ENCODE measurements around the gene EXOC3L4. TPM values are rescaled to one million over a fixed set of nuclear protein-coding genes. Genes with fewer than 3 reads are reported as not detected.

The EXOC3L4 gene
- total RNA-seq, 1 experiment from 2014 or later, result not detected

DNA sequence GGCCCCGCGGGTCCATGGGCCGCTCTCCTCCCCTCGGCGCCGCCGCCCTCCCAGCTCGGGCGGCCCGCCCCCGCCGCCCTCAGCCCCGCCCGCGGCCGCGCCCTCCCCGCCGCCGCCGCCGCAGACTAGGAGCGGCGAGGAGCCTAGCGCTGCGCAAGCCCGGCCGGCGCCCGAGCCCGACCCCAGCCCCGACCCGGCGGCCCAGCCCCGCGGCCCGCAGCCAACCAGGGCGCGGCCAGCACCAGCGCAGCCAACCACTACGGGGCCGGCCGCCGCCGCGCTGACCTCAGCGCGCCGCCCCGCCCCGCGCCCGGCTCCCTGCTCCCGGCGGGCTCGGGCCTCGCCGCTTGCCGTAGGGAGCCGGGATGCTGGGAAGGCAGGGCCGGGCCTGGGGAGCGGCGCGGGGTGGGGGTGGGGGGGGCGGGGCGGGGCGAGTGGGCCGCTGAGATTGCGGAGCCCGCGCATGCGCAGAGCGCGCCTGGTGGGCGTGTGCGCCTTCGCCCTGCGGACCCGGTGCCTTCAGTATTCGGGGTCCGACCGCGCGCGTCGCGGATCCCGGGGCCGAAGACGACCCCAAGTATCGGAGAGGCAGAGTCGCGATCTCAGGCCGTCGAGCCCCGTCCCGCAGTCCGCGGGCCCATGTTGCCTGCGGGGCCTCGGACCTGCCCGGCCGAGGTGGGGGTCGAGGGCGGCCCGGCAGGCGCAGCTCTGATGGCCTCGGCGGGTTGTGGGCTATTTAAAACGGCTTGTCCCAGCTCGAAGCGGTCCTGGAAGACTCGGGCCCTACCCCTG lies 37.0 kb upstream of the EXOC3L4 start, which contains the start of gene CDC42BPB (continued):
- TF ChIP-seq, protein P1, sequence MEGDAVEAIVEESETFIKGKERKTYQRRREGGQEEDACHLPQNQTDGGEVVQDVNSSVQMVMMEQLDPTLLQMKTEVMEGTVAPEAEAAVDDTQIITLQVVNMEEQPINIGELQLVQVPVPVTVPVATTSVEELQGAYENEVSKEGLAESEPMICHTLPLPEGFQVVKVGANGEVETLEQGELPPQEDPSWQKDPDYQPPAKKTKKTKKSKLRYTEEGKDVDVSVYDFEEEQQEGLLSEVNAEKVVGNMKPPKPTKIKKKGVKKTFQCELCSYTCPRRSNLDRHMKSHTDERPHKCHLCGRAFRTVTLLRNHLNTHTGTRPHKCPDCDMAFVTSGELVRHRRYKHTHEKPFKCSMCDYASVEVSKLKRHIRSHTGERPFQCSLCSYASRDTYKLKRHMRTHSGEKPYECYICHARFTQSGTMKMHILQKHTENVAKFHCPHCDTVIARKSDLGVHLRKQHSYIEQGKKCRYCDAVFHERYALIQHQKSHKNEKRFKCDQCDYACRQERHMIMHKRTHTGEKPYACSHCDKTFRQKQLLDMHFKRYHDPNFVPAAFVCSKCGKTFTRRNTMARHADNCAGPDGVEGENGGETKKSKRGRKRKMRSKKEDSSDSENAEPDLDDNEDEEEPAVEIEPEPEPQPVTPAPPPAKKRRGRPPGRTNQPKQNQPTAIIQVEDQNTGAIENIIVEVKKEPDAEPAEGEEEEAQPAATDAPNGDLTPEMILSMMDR (IDR thresholded peaks at IDR 0.05 in 2 of 3, conservative IDR thresholded peaks at IDR 0.05 in 1 of 3; ENCODE audit: borderline replicate concordance in 1 of 3, insufficient read depth in 1 of 3, low read depth in 2 of 3, low read length in 2 of 3), result no peak
- TF ChIP-seq SIN3A (IDR thresholded peaks at IDR 0.05; ENCODE audit: low read depth) (peak; percentile 60), EGR1 (IDR thresholded peaks at IDR 0.05; ENCODE audit: low read depth) (no peak)

DNA sequence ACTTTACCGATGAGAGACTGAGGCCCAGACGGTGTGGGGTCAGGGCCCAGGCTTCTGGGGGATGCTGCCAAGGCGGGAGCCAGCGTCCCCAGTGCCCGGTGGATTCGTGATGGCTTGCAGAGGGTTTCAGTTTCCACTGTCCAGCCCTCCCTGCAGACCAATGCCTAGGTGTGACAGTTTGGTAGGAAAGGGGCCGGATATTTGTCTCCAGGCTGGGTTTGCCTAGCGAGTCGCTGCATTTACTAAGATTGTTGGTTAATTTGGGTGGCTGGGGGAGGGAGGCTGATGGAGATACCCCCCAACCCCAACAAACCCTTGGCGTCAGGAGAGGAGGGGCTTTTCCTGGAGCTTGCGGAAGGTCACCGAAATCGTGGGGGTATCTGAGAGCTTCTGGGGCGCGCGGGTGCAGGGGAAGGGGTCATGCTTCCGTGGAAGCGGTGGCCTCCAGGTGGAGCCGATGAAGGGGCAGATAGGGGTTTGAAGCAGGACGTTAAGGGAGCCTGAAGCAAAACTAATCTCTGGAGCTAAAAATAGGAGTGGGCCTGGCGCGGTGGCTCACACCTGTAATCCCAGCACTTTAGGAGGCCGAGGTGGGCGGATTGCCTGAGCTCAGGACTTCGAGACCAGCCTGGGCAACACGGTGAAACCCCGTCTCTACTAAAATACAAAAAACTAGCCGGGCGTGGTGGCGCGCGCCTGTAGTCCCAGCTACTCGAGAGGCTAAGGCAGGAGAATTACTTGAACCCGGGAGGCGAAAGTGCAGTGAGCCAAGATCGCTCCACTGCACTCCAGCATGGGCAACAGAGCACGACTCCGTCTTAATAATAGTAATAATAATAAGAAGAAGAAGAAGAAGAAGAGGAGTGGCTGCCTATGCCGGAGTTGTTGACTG lies 36.1 kb upstream of the EXOC3L4 start:
- no peaks in the 10 kb centered on the region for H3K27me3 ChIP-seq (ENCODE audit: insufficient read depth, low read length)
- DNase-seq (ENCODE audit: low read depth, low spot score), result no peak
- no peak; the same call in 1 of the 2 replicates for ATAC-seq
- H3K9me3 ChIP-seq (ENCODE audit: control insufficient read depth in 1 of 2, insufficient read depth in 1 of 2, low read depth in 1 of 2, low read length in 2 of 2), result no peaks in the 10 kb centered on the region
- ChIA-PET CTCF (no interaction called here), POLR2A (no interaction called here), RAD21 (ENCODE audit: low non-redundant PET in 1 of 2, low total read pairs in 2 of 2, uncharacterized antibody in 2 of 2, unreplicated experiment in 2 of 2) (no interaction called here)
- peak overlapping the region; percentile 79 for H3K9ac ChIP-seq (ENCODE audit: low read length)
- peak overlapping the region; percentile 97 for H3K4me2 ChIP-seq (ENCODE audit: low read length)
- no peaks in the 10 kb centered on the region; the same call in 1 of the 2 replicates for H4K20me1 ChIP-seq (ENCODE audit: insufficient read depth)
- peaks cover 9 to 26% of the 10 kb centered on the region in 2 experiments; a peak in 3 of 4 replicates for H3K4me1 ChIP-seq (ENCODE audit: control insufficient read depth in 1 of 2, insufficient read depth in 2 of 2, low read length in 2 of 2)
- H2AFZ ChIP-seq (ENCODE audit: low read depth, low read length, poor library complexity, severe bottlenecking), result no peak overlapping the region
- H3K9me2 ChIP-seq (ENCODE audit: insufficient read depth), result no peaks in the 10 kb centered on the region
- TSS peak; percentile 58 for BruUV-seq (replicated peaks)
- H3K4me3 ChIP-seq (replicated peaks in 1 of 2; ENCODE audit: low read depth in 1 of 2, low read length in 2 of 2), result peak overlapping the region; percentile 65 to 78
- H3K36me3 ChIP-seq (ENCODE audit: control insufficient read depth in 1 of 2, insufficient read depth in 2 of 2, low read length in 2 of 2), result 0 out of 4 replicates have a peak, but pooled peaks cover 0 to 3% of the 10 kb centered on the region in 2 experiments
- intact Hi-C loops (cut with micrococcal nuclease), result no loop called here
- peaks cover 28% of the 10 kb centered on the region for H3K79me2 ChIP-seq (ENCODE audit: insufficient read depth, low read length)
- H3K27ac ChIP-seq (ENCODE audit: low read depth, low read length), result peak overlapping the region; percentile 79
- TF ChIP-seq EZH2phosphoT487 (IDR thresholded peaks at IDR 0.05; ENCODE audit: borderline replicate concordance) (no peak), ZNF274 (IDR thresholded peaks at IDR 0.05; ENCODE audit: low read depth, low read length) (no peak), SRF (IDR thresholded peaks at IDR 0.05; ENCODE audit: low read depth) (no peak), TCF7L2 (IDR thresholded peaks at IDR 0.05; ENCODE audit: borderline replicate concordance, extremely low read depth, insufficient read depth, insufficient read length) (no peak), CBX3 (IDR thresholded peaks at IDR 0.05; ENCODE audit: low read depth) (no peak), SP1 (IDR thresholded peaks at IDR 0.05; ENCODE audit: low read depth) (no peak), ATF3 (IDR thresholded peaks at IDR 0.05) (no peak), FOSL1 (IDR thresholded peaks at IDR 0.05; ENCODE audit: low read depth) (no peak), POLR2A (IDR thresholded peaks at IDR 0.05; ENCODE audit: borderline replicate concordance, extremely low read depth, insufficient read depth, insufficient read length) (no peak), ELF1 (IDR thresholded peaks at IDR 0.05; ENCODE audit: borderline replicate concordance, low read depth) (no peak), ZFX (IDR thresholded peaks at IDR 0.05) (no peak; the same call in 1 of the 2 replicates)
- TF ChIP-seq, protein P2, sequence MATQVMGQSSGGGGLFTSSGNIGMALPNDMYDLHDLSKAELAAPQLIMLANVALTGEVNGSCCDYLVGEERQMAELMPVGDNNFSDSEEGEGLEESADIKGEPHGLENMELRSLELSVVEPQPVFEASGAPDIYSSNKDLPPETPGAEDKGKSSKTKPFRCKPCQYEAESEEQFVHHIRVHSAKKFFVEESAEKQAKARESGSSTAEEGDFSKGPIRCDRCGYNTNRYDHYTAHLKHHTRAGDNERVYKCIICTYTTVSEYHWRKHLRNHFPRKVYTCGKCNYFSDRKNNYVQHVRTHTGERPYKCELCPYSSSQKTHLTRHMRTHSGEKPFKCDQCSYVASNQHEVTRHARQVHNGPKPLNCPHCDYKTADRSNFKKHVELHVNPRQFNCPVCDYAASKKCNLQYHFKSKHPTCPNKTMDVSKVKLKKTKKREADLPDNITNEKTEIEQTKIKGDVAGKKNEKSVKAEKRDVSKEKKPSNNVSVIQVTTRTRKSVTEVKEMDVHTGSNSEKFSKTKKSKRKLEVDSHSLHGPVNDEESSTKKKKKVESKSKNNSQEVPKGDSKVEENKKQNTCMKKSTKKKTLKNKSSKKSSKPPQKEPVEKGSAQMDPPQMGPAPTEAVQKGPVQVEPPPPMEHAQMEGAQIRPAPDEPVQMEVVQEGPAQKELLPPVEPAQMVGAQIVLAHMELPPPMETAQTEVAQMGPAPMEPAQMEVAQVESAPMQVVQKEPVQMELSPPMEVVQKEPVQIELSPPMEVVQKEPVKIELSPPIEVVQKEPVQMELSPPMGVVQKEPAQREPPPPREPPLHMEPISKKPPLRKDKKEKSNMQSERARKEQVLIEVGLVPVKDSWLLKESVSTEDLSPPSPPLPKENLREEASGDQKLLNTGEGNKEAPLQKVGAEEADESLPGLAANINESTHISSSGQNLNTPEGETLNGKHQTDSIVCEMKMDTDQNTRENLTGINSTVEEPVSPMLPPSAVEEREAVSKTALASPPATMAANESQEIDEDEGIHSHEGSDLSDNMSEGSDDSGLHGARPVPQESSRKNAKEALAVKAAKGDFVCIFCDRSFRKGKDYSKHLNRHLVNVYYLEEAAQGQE (IDR thresholded peaks at IDR 0.05; ENCODE audit: low read depth), result no peak

All from HCT116 (cell line).